IMR-90 (cell line): Measurements from ENCODE around the gene CDH23. TPM values are rescaled to one million over a fixed set of nuclear protein-coding genes. Genes with fewer than 3 reads are reported as not detected.

Source experiments
- ATAC-seq: fragments of 200-7000 bp; cut with Tn5 transposase; 2 replicates; pipeline ENCODE4 v1.9.1; 2020; ENCODE audit warnings: low read depth, mild to moderate bottlenecking, moderate library complexity
- BruUV-seq: library from RNA; stranded (reverse); fragments of 400-500 nt; replicated peaks from 2 replicates; lab custom pipeline; 2021; lab: Mats Ljungman, UMichigan
- CTCF ChIA-PET: fragments of 300-600 bp; formaldehyde crosslinking; extraction: SDS; loops from one replicate; lab custom pipeline; 2021; ENCODE audit warnings: antibody characterized with exemption; lab: Yijun Ruan, JAX
- POLR2A ChIA-PET: fragments of 300-600 bp; sonication (Branson Sonifier 250); formaldehyde crosslinking; loops from one replicate; lab custom pipeline; 2022; ENCODE audit warnings: antibody characterized with exemption; ENCODE audit not compliant: unreplicated experiment; lab: Charles Lee
- DNase-seq: peaks from one replicate; pipeline ENCODE4 v3.0.0; 2013
- H2AFZ ChIP-seq: replicated peaks from 2 replicates; pipeline ENCODE3; 2013; ENCODE audit warnings: low read length, mild to moderate bottlenecking; ENCODE audit not compliant: poor library complexity
- H2AK5ac ChIP-seq: 2 replicates; pipeline ENCODE4 v1.6.1; 2013; ENCODE audit warnings: low read depth, low read length, inconsistent platforms
- H2AK9ac ChIP-seq: replicated peaks from 2 replicates; pipeline ENCODE3; 2013; ENCODE audit warnings: mild to moderate bottlenecking, low read depth, low read length, moderate library complexity; ENCODE audit not compliant: poor library complexity
- H2BK120ac ChIP-seq: 2 replicates; pipeline ENCODE4 v1.6.1; 2013; ENCODE audit warnings: low read depth, low read length, inconsistent platforms
- H2BK15ac ChIP-seq: 3 replicates; pipeline ENCODE4 v1.6.1; 2013; ENCODE audit warnings: low read depth, low read length, inconsistent platforms
- H2BK20ac ChIP-seq: 2 replicates; pipeline ENCODE4 v1.6.1; 2013; ENCODE audit warnings: low read depth, mild to moderate bottlenecking, inconsistent platforms, low read length, moderate library complexity
- H2BK5ac ChIP-seq: 2 replicates; pipeline ENCODE4 v1.6.1; 2013; ENCODE audit warnings: mild to moderate bottlenecking, low read depth, low read length, inconsistent platforms; ENCODE audit not compliant: poor library complexity, severe bottlenecking
- H3K14ac ChIP-seq: replicated peaks from 2 replicates; pipeline ENCODE4 v1.6.1; 2013; ENCODE audit warnings: low read depth, low read length, inconsistent platforms
- H3K18ac ChIP-seq: 2 replicates; pipeline ENCODE4 v1.6.1; 2013; ENCODE audit warnings: low read depth, low read length, control low read depth
- H3K23ac ChIP-seq: 2 replicates; pipeline ENCODE4 v1.6.1; 2013; ENCODE audit warnings: low read depth, low read length, inconsistent platforms
- H3K27ac ChIP-seq: 2 replicates; pipeline ENCODE4 v1.5.1; 2013; ENCODE audit warnings: mild to moderate bottlenecking, control low read depth, low read length; ENCODE audit not compliant: insufficient read depth
- H3K27me3 ChIP-seq: 2 replicates; pipeline ENCODE4 v1.6.1; 2013; ENCODE audit warnings: low read length; ENCODE audit not compliant: control insufficient read depth, insufficient read depth
- H3K36me3 ChIP-seq: 2 replicates; pipeline ENCODE4 v1.6.1; 2013; ENCODE audit warnings: low read length, mixed read lengths; ENCODE audit not compliant: control insufficient read depth, insufficient read depth
- H3K4ac ChIP-seq: 2 replicates; pipeline ENCODE4 v1.6.1; 2013; ENCODE audit warnings: low read depth, low read length, inconsistent platforms
- H3K4me1 ChIP-seq: 2 replicates; pipeline ENCODE4 v1.6.1; 2013; ENCODE audit warnings: low read length, mixed read lengths; ENCODE audit not compliant: control insufficient read depth, insufficient read depth
- H3K4me2 ChIP-seq: 2 replicates; pipeline ENCODE4 v1.6.1; 2013; ENCODE audit warnings: low read depth, mild to moderate bottlenecking, control low read depth, low read length, moderate library complexity
- H3K4me3 ChIP-seq: 2 replicates; pipeline ENCODE4 v1.5.1; 2013; ENCODE audit warnings: low read depth, mild to moderate bottlenecking, control low read depth, low read length, moderate library complexity; ENCODE audit not compliant: insufficient read depth
- H3K56ac ChIP-seq: 2 replicates; pipeline ENCODE4 v1.6.1; 2013; ENCODE audit warnings: low read length, inconsistent platforms; ENCODE audit not compliant: insufficient read depth; ENCODE audit errors: extremely low read depth
- H3K79me1 ChIP-seq, 2 experiments: 2 replicates each; pipeline ENCODE4 v1.6.1; 2013; ENCODE audit warnings: low read length in 2 of 2, inconsistent platforms in 1 of 2, low read depth in 1 of 2
- H3K9ac ChIP-seq: 2 replicates; pipeline ENCODE4 v1.6.1; 2013; ENCODE audit warnings: low read depth, low read length, control low read depth
- H3K9me1 ChIP-seq: 2 replicates; pipeline ENCODE4 v1.6.1; 2013; ENCODE audit warnings: low read length, inconsistent platforms; ENCODE audit not compliant: insufficient read depth
- H3K9me3 ChIP-seq: 2 replicates; pipeline ENCODE4 v1.6.1; 2013; ENCODE audit warnings: low read length; ENCODE audit not compliant: control insufficient read depth, insufficient read depth
- H4K20me1 ChIP-seq: 2 replicates; pipeline ENCODE4 v1.6.1; 2013; ENCODE audit warnings: low read length, inconsistent platforms; ENCODE audit not compliant: insufficient read depth
- H4K5ac ChIP-seq: 2 replicates; pipeline ENCODE4 v1.6.1; 2013; ENCODE audit warnings: mild to moderate bottlenecking, low read depth, low read length, control low read depth
- H4K8ac ChIP-seq, 2 experiments: 2 replicates each; pipeline ENCODE4 v1.6.1; 2013; ENCODE audit warnings: low read depth in 2 of 2, low read length in 2 of 2, control low read depth in 1 of 2, inconsistent platforms in 1 of 2
- H4K91ac ChIP-seq: 2 replicates; pipeline ENCODE4 v1.6.1; 2013; ENCODE audit warnings: low read depth, low read length, inconsistent platforms; ENCODE audit not compliant: insufficient read depth
- BHLHE40 ChIP-seq: fragments of 150-350 bp; IDR thresholded peaks from 2 replicates; pipeline ENCODE4 v1.6.1; 2016; ENCODE audit warnings: mild to moderate bottlenecking, low read depth, low read length
- CEBPB ChIP-seq: IDR thresholded peaks from 2 replicates; pipeline ENCODE4 v1.6.1; 2012; ENCODE audit warnings: low read depth, low read length, improper control_type of control experiment
- CHD1 ChIP-seq: IDR thresholded peaks from 2 replicates; pipeline ENCODE4 v1.6.1; 2012; ENCODE audit warnings: low read depth, low read length, improper control_type of control experiment
- MAFK ChIP-seq: IDR thresholded peaks from 2 replicates; pipeline ENCODE4 v1.6.1; 2012; ENCODE audit warnings: low read depth, low read length, improper control_type of control experiment
- MAZ ChIP-seq: IDR thresholded peaks from 2 replicates; pipeline ENCODE4 v1.6.1; 2012; ENCODE audit warnings: low read depth, mild to moderate bottlenecking, low read length, improper control_type of control experiment, moderate library complexity, borderline replicate concordance
- MXI1 ChIP-seq: IDR thresholded peaks from 2 replicates; pipeline ENCODE4 v1.6.1; 2012; ENCODE audit warnings: low read depth, mild to moderate bottlenecking, low read length, moderate library complexity, borderline replicate concordance
- NFE2L2 ChIP-seq: fragments of 150-350 bp; IDR thresholded peaks from 2 replicates; pipeline ENCODE4 v1.6.1; 2016; ENCODE audit warnings: low read depth, mild to moderate bottlenecking, low read length
- POLR2A ChIP-seq: IDR thresholded peaks from 2 replicates; pipeline ENCODE4 v1.6.1; 2012; ENCODE audit warnings: mild to moderate bottlenecking, low read depth, low read length
- RAD21 ChIP-seq: IDR thresholded peaks from 2 replicates; pipeline ENCODE4 v1.6.1; 2012; ENCODE audit warnings: low read length, improper control_type of control experiment
- RCOR1 ChIP-seq: IDR thresholded peaks from 2 replicates; pipeline ENCODE4 v1.6.1; 2012; ENCODE audit warnings: mild to moderate bottlenecking, low read length, improper control_type of control experiment; ENCODE audit not compliant: insufficient replicate concordance
- SMC3 ChIP-seq: fragments of 150-350 bp; IDR thresholded peaks from 2 replicates; pipeline ENCODE4 v1.6.1; 2016; ENCODE audit warnings: low read depth, mild to moderate bottlenecking, antibody characterized with exemption, low read length, moderate library complexity
- WGBS, 2 experiments: methylation state at CpG; one replicate each; pipeline versions ENCODE4 v1.1.5 to v1.1.7; 2013; ENCODE audit warnings: missing lambda C conversion rate in 2 of 2; ENCODE audit not compliant: insufficient read length in 1 of 2; ENCODE audit errors: extremely low coverage in 2 of 2; 5-methylcytosine and 5-hydroxymethylcytosine counted together
- dilution Hi-C: fragments of 300-500 bp; cut with HindIII; formaldehyde crosslinking; loops from one replicate; pipeline ENCODE4 v1.14.3; 2018; ENCODE audit warnings: low sequenced_read_pairs; ENCODE audit not compliant: unreplicated experiment
- in situ Hi-C: fragments of 300-500 bp; cut with MboI; formaldehyde crosslinking; loops from 3 replicates; pipeline ENCODE4 v1.14.3; 2019; ENCODE audit warnings: low sequenced_read_pairs, inconsistent platforms, mixed read lengths
- intact Hi-C: fragments of 100-400 bp; cut with micrococcal nuclease; formaldehyde crosslinking; loops from 2 replicates; pipeline ENCODE4 v1.10.0; 2022
- polyA plus RNA-seq, 3 experiments: library from polyadenylated mRNA; depleted of rRNA; stranded (reverse); fragments of >200 nt; gene quantifications; 2 replicates each; pipeline ENCODE4 v1.2.3, GENCODE V29; 2012; ENCODE audit warnings: low replicate concordance in 1 of 3
- total RNA-seq: library from RNA; depleted of rRNA; stranded (reverse); fragments of >200 nt; gene quantifications from 2 replicates; pipeline ENCODE4 v1.2.3, GENCODE V29; 2012
- TF ChIP-seq, protein P1 (sequence below): fragments of 150-350 bp; IDR thresholded peaks from 2 replicates; pipeline ENCODE4 v1.6.1; 2017; ENCODE audit warnings: mild to moderate bottlenecking, antibody characterized with exemption, low read length, low read depth
- TF ChIP-seq, protein P2 (sequence below): fragments of 150-350 bp; IDR thresholded peaks from 2 replicates; pipeline ENCODE4 v1.6.1; 2016; ENCODE audit warnings: low read depth, mild to moderate bottlenecking, low read length, moderate library complexity, borderline replicate concordance

CDH23 gene
- total and polyA plus RNA-seq, 2 of the 4 experiments (the other 2 are of a cell fraction), result under 0.01 to 0.03 TPM

DNA sequence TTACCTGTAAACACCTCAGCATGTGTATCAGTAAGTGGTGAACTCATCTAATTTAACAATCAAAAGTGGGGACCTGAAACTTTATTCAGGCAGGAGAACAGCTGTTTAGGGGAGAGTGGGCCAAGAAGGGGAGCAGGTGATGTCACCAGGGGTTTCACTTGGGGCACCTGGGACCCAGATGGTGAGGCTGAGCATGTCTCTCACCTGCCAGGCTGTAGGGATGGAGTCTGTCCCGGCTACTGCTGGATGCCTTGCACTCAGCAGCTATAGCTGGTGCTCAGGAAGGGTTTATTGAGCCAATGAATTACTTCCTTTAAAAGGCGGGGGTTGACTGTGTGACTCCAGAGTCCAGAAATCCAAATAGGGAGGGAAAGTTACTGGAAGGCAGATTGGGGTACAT lies 23.0 kb downstream of the CDH23 start:
- no peaks in the 10 kb centered on the region for H3K36me3 ChIP-seq
- CTCF ChIA-PET, result interaction anchor here (0.6 kb wide), 1 partner anchor 240 kb away, joined by 3 read pairs; no protein-coding TSS in a partner anchor
- H2AFZ ChIP-seq, result no peak overlapping the region
- no peak overlapping the region for H3K14ac ChIP-seq
- no peak overlapping the region for H4K8ac ChIP-seq
- no peak overlapping the region for H3K4ac ChIP-seq
- DNase-seq (no peak), ATAC-seq (no peak)
- BruUV-seq, result no TSS peak
- no peak overlapping the region for H4K5ac ChIP-seq
- H3K4me2 ChIP-seq, result no peak overlapping the region
- H4K20me1 ChIP-seq, result no peaks in the 10 kb centered on the region
- WGBS, 2 experiments, result no CpG with 5 or more reads among the region's 2 CpGs
- no peak overlapping the region for H3K23ac ChIP-seq
- POLR2A ChIA-PET, result no interaction called here
- no peak overlapping the region for H3K18ac ChIP-seq
- peaks cover 5% of the 10 kb centered on the region; the same call in 1 of the 2 replicates for H3K9me3 ChIP-seq
- no peak overlapping the region for H2BK15ac ChIP-seq
- H4K91ac ChIP-seq, result no peak overlapping the region
- intact Hi-C loops (no loop called here), in situ Hi-C loops (no loop called here), dilution Hi-C loops (no loop called here)
- H2BK120ac ChIP-seq, result no peak overlapping the region
- peaks cover 6% of the 10 kb centered on the region; the same call in 1 of the 2 replicates for H3K27me3 ChIP-seq
- no peak overlapping the region for H2BK20ac ChIP-seq
- no peak overlapping the region for H3K9ac ChIP-seq
- no peak overlapping the region for H3K27ac ChIP-seq
- no peaks in the 10 kb centered on the region for H3K9me1 ChIP-seq
- no peak overlapping the region for H2AK9ac ChIP-seq
- TF ChIP-seq, protein P1, sequence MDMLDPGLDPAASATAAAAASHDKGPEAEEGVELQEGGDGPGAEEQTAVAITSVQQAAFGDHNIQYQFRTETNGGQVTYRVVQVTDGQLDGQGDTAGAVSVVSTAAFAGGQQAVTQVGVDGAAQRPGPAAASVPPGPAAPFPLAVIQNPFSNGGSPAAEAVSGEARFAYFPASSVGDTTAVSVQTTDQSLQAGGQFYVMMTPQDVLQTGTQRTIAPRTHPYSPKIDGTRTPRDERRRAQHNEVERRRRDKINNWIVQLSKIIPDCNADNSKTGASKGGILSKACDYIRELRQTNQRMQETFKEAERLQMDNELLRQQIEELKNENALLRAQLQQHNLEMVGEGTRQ, result no peak
- TF ChIP-seq CEBPB (no peak), POLR2A (no peak), CHD1 (no peak), BHLHE40 (no peak), RCOR1 (no peak), RAD21 (no peak), MAZ (no peak), MXI1 (no peak), NFE2L2 (no peak), MAFK (no peak), SMC3 (no peak)
- TF ChIP-seq, protein P2, sequence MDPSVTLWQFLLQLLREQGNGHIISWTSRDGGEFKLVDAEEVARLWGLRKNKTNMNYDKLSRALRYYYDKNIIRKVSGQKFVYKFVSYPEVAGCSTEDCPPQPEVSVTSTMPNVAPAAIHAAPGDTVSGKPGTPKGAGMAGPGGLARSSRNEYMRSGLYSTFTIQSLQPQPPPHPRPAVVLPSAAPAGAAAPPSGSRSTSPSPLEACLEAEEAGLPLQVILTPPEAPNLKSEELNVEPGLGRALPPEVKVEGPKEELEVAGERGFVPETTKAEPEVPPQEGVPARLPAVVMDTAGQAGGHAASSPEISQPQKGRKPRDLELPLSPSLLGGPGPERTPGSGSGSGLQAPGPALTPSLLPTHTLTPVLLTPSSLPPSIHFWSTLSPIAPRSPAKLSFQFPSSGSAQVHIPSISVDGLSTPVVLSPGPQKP, result no peak
- no peak overlapping the region for H2AK5ac ChIP-seq
- H3K4me3 ChIP-seq, result no peak overlapping the region
- no peaks in the 10 kb centered on the region for H3K4me1 ChIP-seq
- H3K56ac ChIP-seq, result no peak overlapping the region
- H2BK5ac ChIP-seq, result no peak overlapping the region
- H3K79me1 ChIP-seq, result no peaks in the 10 kb centered on the region
